ENCODE measurements around the gene BTF3.

The BTF3 gene

DNA sequence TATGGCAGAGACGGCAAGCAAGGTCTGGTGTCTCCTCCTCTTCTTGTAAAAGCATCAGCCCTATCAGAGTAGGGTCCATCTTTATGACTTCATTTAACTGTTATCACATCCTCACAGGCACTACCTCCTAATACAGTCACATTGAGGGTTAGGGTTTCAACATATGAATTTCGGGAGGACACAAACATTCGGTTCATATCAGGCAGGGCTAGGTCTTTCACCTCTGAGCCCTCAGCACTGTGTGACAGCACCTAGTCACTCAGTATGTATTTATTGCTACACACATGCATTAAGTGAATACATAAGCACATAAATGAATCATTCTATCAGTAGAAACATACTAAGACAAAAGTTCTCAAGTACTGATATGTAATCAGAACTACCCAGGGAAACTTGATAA lies 9.4 kb upstream of the BTF3 start:
- TF ChIP-seq, protein P1, sequence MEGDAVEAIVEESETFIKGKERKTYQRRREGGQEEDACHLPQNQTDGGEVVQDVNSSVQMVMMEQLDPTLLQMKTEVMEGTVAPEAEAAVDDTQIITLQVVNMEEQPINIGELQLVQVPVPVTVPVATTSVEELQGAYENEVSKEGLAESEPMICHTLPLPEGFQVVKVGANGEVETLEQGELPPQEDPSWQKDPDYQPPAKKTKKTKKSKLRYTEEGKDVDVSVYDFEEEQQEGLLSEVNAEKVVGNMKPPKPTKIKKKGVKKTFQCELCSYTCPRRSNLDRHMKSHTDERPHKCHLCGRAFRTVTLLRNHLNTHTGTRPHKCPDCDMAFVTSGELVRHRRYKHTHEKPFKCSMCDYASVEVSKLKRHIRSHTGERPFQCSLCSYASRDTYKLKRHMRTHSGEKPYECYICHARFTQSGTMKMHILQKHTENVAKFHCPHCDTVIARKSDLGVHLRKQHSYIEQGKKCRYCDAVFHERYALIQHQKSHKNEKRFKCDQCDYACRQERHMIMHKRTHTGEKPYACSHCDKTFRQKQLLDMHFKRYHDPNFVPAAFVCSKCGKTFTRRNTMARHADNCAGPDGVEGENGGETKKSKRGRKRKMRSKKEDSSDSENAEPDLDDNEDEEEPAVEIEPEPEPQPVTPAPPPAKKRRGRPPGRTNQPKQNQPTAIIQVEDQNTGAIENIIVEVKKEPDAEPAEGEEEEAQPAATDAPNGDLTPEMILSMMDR (IDR thresholded peaks at IDR 0.05), result no peak

DNA sequence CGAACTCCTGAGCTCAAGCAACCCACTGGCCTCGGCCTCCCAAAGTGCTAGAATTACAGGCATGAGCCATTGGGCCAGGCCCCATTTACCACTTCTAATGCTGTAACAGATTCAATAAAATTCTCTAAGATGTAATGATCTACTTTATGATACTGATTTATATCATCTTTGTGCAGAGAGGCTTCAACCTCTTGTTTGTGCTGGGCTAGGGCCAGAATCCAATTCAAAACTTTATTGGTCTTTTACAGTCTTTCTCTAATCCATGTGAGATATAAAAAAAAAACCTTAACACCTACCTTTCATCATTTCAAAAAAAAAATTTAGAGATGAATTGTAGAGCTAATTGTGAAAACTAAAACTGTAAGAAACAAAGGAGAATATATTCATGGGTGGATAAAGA lies 8.2 kb upstream of the BTF3 start:
- TF ChIP-seq, protein P1 (IDR thresholded peaks at IDR 0.05), result no peak

- TF ChIP-seq, protein P1 (IDR thresholded peaks at IDR 0.05), result no peak
These were observed 7.1 kb upstream of the BTF3 start for GRCh38 chr5:73491155-73491554.

DNA sequence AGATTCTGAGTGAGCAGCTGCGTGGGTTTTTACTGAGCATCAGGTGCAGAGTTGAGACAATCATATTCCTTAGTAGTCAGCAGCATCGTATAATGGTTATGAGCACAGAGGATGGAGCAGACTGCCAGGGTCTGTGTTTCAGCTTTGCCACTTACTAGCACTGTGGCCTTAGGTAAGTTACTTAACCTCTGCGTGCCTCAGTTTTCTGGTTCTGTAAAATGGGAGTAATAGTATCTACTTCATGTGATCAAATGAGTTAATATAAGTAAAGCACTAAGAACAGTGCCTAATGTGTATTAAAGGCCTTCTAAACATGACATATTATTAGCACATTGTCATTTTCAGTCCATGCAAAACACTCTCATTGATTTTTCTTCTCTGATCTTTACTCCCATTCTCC lies 4.8 kb upstream of the BTF3 start:
- TF ChIP-seq, protein P1 (IDR thresholded peaks at IDR 0.05), result no peak

DNA sequence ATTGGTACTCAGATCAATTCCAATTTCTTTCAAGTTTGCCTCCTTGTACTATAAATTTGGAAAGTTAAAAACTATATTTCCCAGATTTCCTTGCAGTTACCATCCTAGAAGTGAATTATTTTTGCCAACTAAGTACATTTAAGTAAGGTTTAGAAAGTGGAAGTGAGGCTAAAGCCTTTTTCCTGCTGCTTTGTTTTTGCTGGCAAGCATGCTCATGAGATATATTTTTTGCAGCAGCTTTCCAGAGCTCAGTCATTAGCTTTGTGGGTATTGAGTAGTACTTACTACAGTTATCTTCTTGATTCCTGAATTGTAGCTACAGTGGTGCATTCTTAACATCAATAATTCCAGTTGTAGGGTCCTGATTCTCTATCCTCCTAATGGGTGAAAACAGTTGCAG lies 3.5 kb upstream of the BTF3 start:
- TF ChIP-seq, protein P1 (IDR thresholded peaks at IDR 0.05), result no peak

- TF ChIP-seq, protein P1 (IDR thresholded peaks at IDR 0.05), result no peak
These were observed 2.4 kb upstream of the BTF3 start for GRCh38 chr5:73495772-73496335.

GRCh38 chr5:73496984-73497457 lies 1.2 kb upstream of the BTF3 start:
- TF ChIP-seq, protein P1 (IDR thresholded peaks at IDR 0.05), result peak; percentile 54

Measured in LNCAP (cell line).